SU-DHL-6 (cell line): ENCODE data around the gene SEPHS2.

ENCODE experiments used
- CTCF ChIP-seq: fragments of 200-600 bp; sonication (generic); IDR thresholded peaks from one replicate; pipeline ENCODE4 v1.5.1; 2017; ENCODE audit warnings: antibody characterized with exemption, mild to moderate bottlenecking, low read length, moderate library complexity; ENCODE audit not compliant: insufficient read depth, poor library complexity, severe bottlenecking
- EZH2phosphoT487 ChIP-seq: fragments of 200-600 bp; sonication (generic), shearing (Covaris generic); conservative IDR thresholded peaks from 2 replicates; pipeline ENCODE4 v1.6.1; 2018; ENCODE audit warnings: mild to moderate bottlenecking, antibody characterized with exemption, low read length, moderate library complexity, mixed read lengths

GRCh38 chr16:30397776-30398660 is 47.7 kb downstream of the SEPHS2 start:
- no peak for TF ChIP-seq CTCF
- no peak for TF ChIP-seq EZH2phosphoT487
